PC-9 (cell line): ENCODE results near the gene OPN3. TPM values are rescaled to one million over a fixed set of nuclear protein-coding genes. Genes with fewer than 3 reads are reported as not detected.

Experiments
- BruUV-seq: library from RNA; stranded (reverse); fragments of 400-500 nt; replicated peaks from 2 replicates; lab custom pipeline; 2021; lab: Mats Ljungman, UMichigan
- CTCF ChIA-PET: fragments of 300-600 bp; sonication (Branson Sonifier 250); formaldehyde crosslinking; loops from one replicate; lab custom pipeline; 2022; ENCODE audit warnings: antibody characterized with exemption; lab: Charles Lee
- POLR2A ChIA-PET: fragments of 300-600 bp; sonication (Branson Sonifier 250); formaldehyde crosslinking; loops from one replicate; lab custom pipeline; 2022; ENCODE audit warnings: antibody characterized with exemption; ENCODE audit not compliant: unreplicated experiment; lab: Charles Lee
- DNase-seq, 2 experiments: peaks; one replicate each; pipeline versions ENCODE4 v3.0.0 to v3.0.0-alpha.2; 2015 to 2022; ENCODE audit warnings: mixed read lengths in 1 of 2
- H2AFZ ChIP-seq: fragments of 200-600 bp; sonication (generic); 2 replicates; pipeline ENCODE4 v1.8.1; 2017; ENCODE audit warnings: antibody characterized with exemption
- H3F3A ChIP-seq: fragments of 200-600 bp; sonication (generic); 2 replicates; pipeline ENCODE4 v1.8.1; 2017; ENCODE audit warnings: antibody characterized with exemption, mild to moderate bottlenecking, low read depth; ENCODE audit not compliant: insufficient read depth
- H3K27ac ChIP-seq: fragments of 200-600 bp; sonication (generic); 2 replicates; pipeline ENCODE4 v1.6.1; 2016; ENCODE audit warnings: mixed run types
- H3K27me3 ChIP-seq: fragments of 200-600 bp; sonication (generic); 2 replicates; pipeline ENCODE4 v1.6.1; 2016; ENCODE audit warnings: low read depth, mixed run types; ENCODE audit not compliant: insufficient read depth
- H3K36me3 ChIP-seq: fragments of 200-600 bp; sonication (generic); 2 replicates; pipeline ENCODE4 v1.6.1; 2016; ENCODE audit warnings: low read depth, mixed run types
- H3K4me1 ChIP-seq: fragments of 200-600 bp; sonication (generic); replicated peaks from 2 replicates; pipeline ENCODE4 v1.6.1; 2016; ENCODE audit warnings: mixed run types; ENCODE audit not compliant: insufficient read depth
- H3K4me2 ChIP-seq: fragments of 200-600 bp; sonication (generic); 2 replicates; pipeline ENCODE4 v1.6.1; 2017; ENCODE audit warnings: mixed run types
- H3K4me3 ChIP-seq: fragments of 200-600 bp; sonication (generic); 2 replicates; pipeline ENCODE4 v1.6.1; 2016; ENCODE audit warnings: mixed run types
- H3K79me2 ChIP-seq: fragments of 200-600 bp; sonication (generic); 2 replicates; pipeline ENCODE4 v1.6.1; 2017; ENCODE audit warnings: low read depth, mixed run types
- H3K9me2 ChIP-seq: fragments of 200-600 bp; sonication (generic); 2 replicates; pipeline ENCODE4 v1.8.1; 2017; ENCODE audit warnings: mild to moderate bottlenecking; ENCODE audit not compliant: insufficient read depth
- H3K9me3 ChIP-seq: fragments of 200-600 bp; sonication (generic); 2 replicates; pipeline ENCODE4 v1.8.1; 2016; ENCODE audit warnings: low read depth; ENCODE audit not compliant: insufficient read depth
- H4K20me1 ChIP-seq: fragments of 200-600 bp; sonication (generic); 2 replicates; pipeline ENCODE4 v1.8.1; 2017; ENCODE audit not compliant: insufficient read depth
- EZH2 ChIP-seq: fragments of 200-600 bp; sonication (generic); IDR thresholded peaks from 2 replicates; pipeline ENCODE4 v1.8.0; 2017; ENCODE audit warnings: antibody characterized with exemption, low read depth
- intact Hi-C: fragments of 100-400 bp; cut with micrococcal nuclease; formaldehyde crosslinking; loops from one replicate; pipeline ENCODE4 v1.10.0; 2022; ENCODE audit not compliant: unreplicated experiment
- total RNA-seq: library from RNA; stranded (reverse); gene quantifications from 2 replicates; pipeline ENCODE4 v1.2.3, GENCODE V29; 2021
- TF ChIP-seq, protein P1 (sequence below): fragments of 200-600 bp; sonication (generic); conservative IDR thresholded peaks from 2 replicates; pipeline ENCODE4 v1.6.1; 2017; ENCODE audit warnings: mixed run types, antibody characterized with exemption, mild to moderate bottlenecking, moderate library complexity

Gene OPN3
- total RNA-seq, 1 experiment from 2014 or later, result 62.7 TPM

DNA sequence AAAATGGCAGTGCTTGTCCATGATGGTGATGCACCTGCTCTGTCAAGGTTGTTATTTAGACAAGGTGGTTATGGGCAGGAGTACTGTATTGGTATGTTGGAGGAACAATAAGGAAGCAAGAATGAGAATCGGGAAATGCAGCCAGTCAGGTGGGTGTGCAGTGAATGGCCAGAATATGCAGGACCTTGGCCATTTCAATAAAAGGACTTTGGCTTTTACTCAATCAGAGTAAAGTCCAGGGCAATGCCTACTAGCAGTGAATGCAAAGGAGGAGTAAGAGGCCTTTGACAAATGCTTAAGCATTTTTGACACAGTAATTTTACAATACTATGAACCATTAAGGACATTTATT, 2.4 kb upstream of the OPN3 start:
- H3K27me3 ChIP-seq, result no peaks in the 10 kb centered on the region
- TF ChIP-seq, protein P1, sequence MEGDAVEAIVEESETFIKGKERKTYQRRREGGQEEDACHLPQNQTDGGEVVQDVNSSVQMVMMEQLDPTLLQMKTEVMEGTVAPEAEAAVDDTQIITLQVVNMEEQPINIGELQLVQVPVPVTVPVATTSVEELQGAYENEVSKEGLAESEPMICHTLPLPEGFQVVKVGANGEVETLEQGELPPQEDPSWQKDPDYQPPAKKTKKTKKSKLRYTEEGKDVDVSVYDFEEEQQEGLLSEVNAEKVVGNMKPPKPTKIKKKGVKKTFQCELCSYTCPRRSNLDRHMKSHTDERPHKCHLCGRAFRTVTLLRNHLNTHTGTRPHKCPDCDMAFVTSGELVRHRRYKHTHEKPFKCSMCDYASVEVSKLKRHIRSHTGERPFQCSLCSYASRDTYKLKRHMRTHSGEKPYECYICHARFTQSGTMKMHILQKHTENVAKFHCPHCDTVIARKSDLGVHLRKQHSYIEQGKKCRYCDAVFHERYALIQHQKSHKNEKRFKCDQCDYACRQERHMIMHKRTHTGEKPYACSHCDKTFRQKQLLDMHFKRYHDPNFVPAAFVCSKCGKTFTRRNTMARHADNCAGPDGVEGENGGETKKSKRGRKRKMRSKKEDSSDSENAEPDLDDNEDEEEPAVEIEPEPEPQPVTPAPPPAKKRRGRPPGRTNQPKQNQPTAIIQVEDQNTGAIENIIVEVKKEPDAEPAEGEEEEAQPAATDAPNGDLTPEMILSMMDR, result no peak
- TF ChIP-seq EZH2, result no peak
- no peak overlapping the region for H2AFZ ChIP-seq
- DNase-seq, result no peak
- ChIA-PET POLR2A (no interaction called here), CTCF (no interaction called here)
- intact Hi-C loops, result no loop called here
- peaks cover 30% of the 10 kb centered on the region for H3F3A ChIP-seq
- peaks cover 19% of the 10 kb centered on the region for H3K79me2 ChIP-seq
- H3K9me3 ChIP-seq, result peaks cover 3% of the 10 kb centered on the region; the same call in 1 of the 2 replicates
- H4K20me1 ChIP-seq, result no peaks in the 10 kb centered on the region
- no peak overlapping the region for H3K4me3 ChIP-seq
- BruUV-seq, result no TSS peak
- peaks cover 34% of the 10 kb centered on the region for H3K4me1 ChIP-seq
- H3K9me2 ChIP-seq, result no peaks in the 10 kb centered on the region
- H3K36me3 ChIP-seq, result no peaks in the 10 kb centered on the region
- H3K27ac ChIP-seq, result peak overlapping the region; percentile 86
- no peak overlapping the region for H3K4me2 ChIP-seq

DNA sequence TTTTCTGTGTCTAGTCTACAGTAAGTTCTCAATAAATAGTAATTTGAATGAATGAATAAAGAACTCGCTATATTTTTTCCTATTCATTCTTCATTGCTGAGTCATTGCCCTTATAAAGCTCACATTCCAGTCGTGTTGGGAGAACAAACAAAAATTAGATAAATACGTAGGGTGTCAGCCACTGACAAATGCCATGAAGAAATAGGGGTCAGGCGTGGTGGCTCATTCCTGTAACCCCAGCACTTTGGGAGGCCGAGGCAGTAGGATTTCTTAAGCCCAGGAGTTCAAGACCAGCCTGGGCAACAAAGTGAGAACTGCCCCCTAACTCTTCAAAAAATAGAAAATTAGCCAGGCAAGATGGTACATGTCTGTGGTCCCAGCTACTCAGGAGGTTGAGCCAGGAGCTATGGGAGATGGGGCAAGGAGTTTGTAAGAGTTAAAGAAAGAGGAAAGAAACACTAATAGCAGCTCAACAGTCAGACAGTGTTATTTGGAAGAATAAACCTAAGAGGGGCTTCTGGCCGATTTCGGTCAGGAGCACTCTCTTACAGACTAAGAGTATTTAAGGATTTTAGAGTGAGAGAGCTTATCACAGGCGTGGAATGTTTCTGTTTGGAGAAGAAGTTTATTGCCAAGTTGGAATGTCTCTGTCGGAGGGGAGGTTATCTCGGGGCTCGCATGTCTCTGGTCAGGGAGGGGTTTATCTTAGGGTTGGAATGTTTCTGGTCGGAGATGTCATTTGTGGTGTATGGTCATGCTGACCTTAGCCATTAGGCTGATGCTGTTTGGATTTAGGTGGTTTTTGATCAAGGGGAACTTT, 1.8 kb upstream of the OPN3 start:
- ChIA-PET POLR2A (interaction anchor here (0.6 to 1.7 kb wide), 4 partner anchors 24 to 212 kb away, joined by 3 to 23 read pairs (median 4); no protein-coding TSS in a partner anchor), CTCF (no interaction called here)
- H3K9me3 ChIP-seq, result peaks cover 3% of the 10 kb centered on the region; the same call in 1 of the 2 replicates
- H3K36me3 ChIP-seq, result 0 out of 2 replicates have a peak, but pooled peaks cover 5% of the 10 kb centered on the region
- TF ChIP-seq, protein P1, result no peak
- TF ChIP-seq EZH2, result no peak
- DNase-seq, result peak; percentile 58 to 91
- H2AFZ ChIP-seq, result no peak overlapping the region
- no TSS peak for BruUV-seq
- H3K4me1 ChIP-seq, result peaks cover 40% of the 10 kb centered on the region
- H3K79me2 ChIP-seq, result peaks cover 25% of the 10 kb centered on the region
- no peaks in the 10 kb centered on the region for H4K20me1 ChIP-seq
- H3K9me2 ChIP-seq, result no peaks in the 10 kb centered on the region
- peak overlapping the region; percentile 62 for H3K4me2 ChIP-seq
- intact Hi-C loops, result loop anchor here (2.0 kb wide), 1 partner anchor 363 kb away; no protein-coding TSS in a partner anchor
- peaks cover 36% of the 10 kb centered on the region for H3F3A ChIP-seq
- H3K4me3 ChIP-seq, result no peak overlapping the region
- H3K27ac ChIP-seq, result peak overlapping the region; percentile 86
- H3K27me3 ChIP-seq, result no peaks in the 10 kb centered on the region

DNA sequence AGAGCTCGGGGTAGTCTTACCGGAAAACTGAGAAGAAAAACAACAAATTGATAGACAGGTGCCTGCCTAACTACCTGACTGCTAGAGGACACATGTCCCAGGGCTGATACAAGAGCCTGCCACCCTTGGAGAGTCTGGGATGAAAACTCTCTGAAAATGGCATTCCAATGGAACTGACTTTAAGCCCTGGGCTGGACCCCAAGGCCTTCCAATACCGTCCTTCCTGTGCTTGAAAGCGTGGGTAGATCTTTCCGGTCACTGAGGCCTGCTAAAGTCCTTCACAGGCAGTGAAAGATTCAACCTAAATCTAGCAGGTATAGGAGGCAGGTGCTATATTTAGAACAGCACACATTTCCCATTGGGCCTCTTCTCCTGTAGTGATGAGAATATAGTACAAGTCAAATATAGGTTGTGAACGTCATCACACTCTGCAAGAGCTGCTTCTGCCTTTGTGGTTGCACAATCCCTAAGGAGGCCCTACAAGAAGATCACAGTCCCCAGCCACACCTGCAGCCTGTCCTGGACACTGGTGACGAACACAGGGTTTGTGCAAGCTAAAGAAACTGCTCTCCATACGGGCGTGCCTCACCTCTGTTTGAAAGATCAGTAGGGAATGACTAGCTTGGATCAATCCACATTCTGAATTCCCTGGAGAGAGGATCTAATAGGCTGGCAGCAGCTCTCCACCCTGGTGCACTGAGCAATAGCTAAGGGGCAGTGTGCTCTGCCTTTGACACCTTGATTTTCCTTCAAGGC, 876 bp upstream of the OPN3 start:
- ChIA-PET POLR2A (interaction anchor here (0.6 to 1.7 kb wide), 11 partner anchors 25 to 875 kb away, joined by 3 to 23 read pairs (median 7); no protein-coding TSS in a partner anchor), CTCF (interaction anchor here (0.5 to 0.7 kb wide), 2 partner anchors 123 to 153 kb away, joined by 3 to 8 read pairs; no protein-coding TSS in a partner anchor)
- Histone ChIP-seq H3K27me3 (no peaks in the 10 kb centered on the region), H3K36me3 (peaks cover 13% of the 10 kb centered on the region), H3K4me3 (peak overlapping the region; percentile 42; the same call in 1 of the 2 replicates), H3K4me1 (peaks cover 46% of the 10 kb centered on the region), H3K9me2 (no peaks in the 10 kb centered on the region), H2AFZ (peak overlapping the region; percentile 67), H3K79me2 (peaks cover 34% of the 10 kb centered on the region), H3K27ac (peak overlapping the region; percentile 86), H3K9me3 (peaks cover 3% of the 10 kb centered on the region; the same call in 1 of the 2 replicates), H3F3A (peaks cover 37% of the 10 kb centered on the region), H3K4me2 (peak overlapping the region; percentile 62), H4K20me1 (no peaks in the 10 kb centered on the region)
- TSS peak; percentile 40 for BruUV-seq
- intact Hi-C loops, result loop anchor here (1.0 to 2.0 kb wide), 3 partner anchors 66 to 364 kb away; no protein-coding TSS in a partner anchor
- DNase-seq, result peak; percentile 45 to 78
- no peak for TF ChIP-seq EZH2
- TF ChIP-seq, protein P1, result no peak
